Measurements from ENCODE around the gene IL17RD. TPM values are rescaled to one million over a fixed set of nuclear protein-coding genes. Genes with fewer than 3 reads are reported as not detected.
A peak's percentile ranks its signal among the peaks of the same experiment; 100 is the strongest.

The IL17RD gene
- total and polyA plus RNA-seq, 12 donors, result 1.3 to 15.6 (median 4.9) TPM

DNA sequence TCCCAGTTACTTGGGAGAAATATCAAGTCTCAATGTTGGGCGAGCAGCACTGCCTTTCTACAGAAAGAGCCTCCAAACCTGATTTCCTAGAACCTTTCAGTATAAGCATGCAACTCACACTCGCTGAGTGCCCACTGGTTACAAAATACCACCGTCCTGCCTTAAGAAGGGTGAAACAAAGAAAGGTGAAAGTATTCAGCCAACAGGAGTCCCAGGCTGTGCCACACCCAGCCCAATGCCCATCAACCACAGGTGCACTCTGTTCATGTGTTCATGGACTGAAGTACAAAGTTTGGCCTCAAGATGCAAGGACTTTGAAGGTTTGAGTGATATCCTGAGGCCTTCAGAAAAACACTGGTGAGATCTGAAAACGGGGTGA lies 34.0 kb downstream of the IL17RD start:
- H3K4me1 ChIP-seq, result peaks cover 0 to 56% (median 13%) of the 10 kb centered on the region in 9 donors
- H3K4me3 ChIP-seq, result no peak overlapping the region
- TF ChIP-seq, protein P1, sequence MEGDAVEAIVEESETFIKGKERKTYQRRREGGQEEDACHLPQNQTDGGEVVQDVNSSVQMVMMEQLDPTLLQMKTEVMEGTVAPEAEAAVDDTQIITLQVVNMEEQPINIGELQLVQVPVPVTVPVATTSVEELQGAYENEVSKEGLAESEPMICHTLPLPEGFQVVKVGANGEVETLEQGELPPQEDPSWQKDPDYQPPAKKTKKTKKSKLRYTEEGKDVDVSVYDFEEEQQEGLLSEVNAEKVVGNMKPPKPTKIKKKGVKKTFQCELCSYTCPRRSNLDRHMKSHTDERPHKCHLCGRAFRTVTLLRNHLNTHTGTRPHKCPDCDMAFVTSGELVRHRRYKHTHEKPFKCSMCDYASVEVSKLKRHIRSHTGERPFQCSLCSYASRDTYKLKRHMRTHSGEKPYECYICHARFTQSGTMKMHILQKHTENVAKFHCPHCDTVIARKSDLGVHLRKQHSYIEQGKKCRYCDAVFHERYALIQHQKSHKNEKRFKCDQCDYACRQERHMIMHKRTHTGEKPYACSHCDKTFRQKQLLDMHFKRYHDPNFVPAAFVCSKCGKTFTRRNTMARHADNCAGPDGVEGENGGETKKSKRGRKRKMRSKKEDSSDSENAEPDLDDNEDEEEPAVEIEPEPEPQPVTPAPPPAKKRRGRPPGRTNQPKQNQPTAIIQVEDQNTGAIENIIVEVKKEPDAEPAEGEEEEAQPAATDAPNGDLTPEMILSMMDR (IDR thresholded peaks at IDR 0.05), result no peak
- no peak for ATAC-seq
- no peaks in the 10 kb centered on the region for H3K36me3 ChIP-seq
- intact Hi-C loops (cut with DNase I), result no loop called here
- WGBS, 2 donors, result 76 to 91% methylated on average over 4 of the region's 4 CpGs
- no peaks in the 10 kb centered on the region for H3K27me3 ChIP-seq
- no peak for DNase-seq
- H3K27ac ChIP-seq, result peak overlapping the region in 2 of 10 donors; percentile 23 to 55
- H3K9me3 ChIP-seq, result no peaks in the 10 kb centered on the region

DNA sequence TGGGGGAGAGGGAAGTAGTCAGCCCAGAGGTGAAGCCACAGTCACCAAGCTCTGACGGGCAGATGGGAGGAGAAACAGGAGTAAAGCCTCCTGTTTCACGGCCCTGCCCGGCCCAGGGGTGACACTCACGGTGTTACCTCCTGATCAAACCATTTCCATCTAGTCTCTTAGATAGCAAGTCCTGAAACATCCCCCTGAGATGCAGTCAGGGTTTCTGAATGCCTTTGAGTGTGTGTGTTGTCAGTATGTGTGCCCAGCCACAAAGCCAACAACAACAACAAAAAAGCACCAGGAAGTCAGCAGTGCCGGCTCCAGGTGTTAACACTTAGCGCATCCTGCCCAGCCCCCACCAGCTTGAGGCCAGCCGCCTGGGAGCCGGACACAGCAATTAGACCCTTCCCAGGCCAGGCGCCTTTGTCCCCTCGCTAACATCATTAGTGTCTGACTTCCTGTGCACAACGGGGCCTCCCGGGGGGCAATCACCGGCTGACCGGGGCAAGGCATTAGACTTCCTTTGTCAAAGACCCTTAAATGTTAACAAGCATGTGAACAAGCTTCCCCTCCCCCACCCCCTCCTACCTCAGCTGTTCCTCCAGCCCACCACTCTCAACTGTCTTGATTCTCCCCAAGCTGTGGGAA lies 34.5 kb downstream of the IL17RD start:
- H3K4me1 ChIP-seq, result peaks cover 0 to 59% (median 13%) of the 10 kb centered on the region in 9 donors
- intact Hi-C loops (cut with DNase I), result no loop called here

DNA sequence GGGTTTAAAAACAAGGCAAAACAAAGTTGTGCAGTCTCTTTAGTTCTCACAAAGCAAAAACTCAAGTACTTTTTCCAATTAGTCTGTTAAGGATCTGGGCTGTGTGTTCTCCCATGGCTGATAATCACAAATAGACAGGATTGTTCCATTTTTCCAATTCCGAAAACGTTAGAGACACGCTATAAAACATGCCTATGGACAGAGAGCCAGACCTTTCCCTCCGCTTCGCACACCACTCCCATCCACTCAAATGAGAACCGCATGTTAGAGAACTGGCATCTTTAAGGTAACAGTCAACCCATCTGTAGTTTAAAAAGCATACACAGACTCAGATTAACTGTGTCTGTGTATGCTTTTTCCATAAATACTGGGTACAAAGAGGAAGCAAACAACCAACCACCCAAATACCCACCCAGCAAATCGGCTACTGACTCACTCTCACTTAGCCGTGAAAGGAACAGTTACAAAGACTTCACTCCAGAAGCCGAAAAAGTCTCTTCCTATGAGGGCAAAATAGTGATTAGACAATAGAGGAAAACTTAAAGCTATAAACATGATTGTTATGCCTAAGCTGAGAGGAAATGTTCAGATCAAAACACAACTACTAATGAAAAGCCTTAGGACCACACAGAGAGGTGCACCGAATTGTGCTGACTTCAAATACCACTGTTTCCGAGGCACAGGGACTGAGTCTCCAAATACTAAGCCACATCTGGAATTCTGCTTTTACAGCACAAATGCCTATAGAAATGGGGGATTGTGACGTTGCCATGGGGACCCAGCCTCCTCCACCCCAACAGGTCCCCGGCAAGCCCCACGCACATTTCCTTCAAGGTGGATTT lies 36.1 kb downstream of the IL17RD start:
- ATAC-seq, result no peak
- peak overlapping the region in 3 of 10 donors; percentile 2 to 23 (median 19) for H3K27ac ChIP-seq
- DNase-seq, result no peak
- H3K27me3 ChIP-seq, result no peaks in the 10 kb centered on the region
- WGBS, 2 donors, result 76 to 79% methylated on average over 14 of the region's 14 CpGs
- H3K36me3 ChIP-seq, result no peaks in the 10 kb centered on the region
- TF ChIP-seq, protein P1 (IDR thresholded peaks at IDR 0.05), result no peak
- H3K4me1 ChIP-seq, result peaks cover 0 to 59% (median 13%) of the 10 kb centered on the region in 9 donors
- H3K9me3 ChIP-seq, result no peaks in the 10 kb centered on the region
- intact Hi-C loops (cut with DNase I), result loop anchor here in 1 of 10 donors (5.0 kb wide), 1 partner anchor 38 kb away; the partner anchor contains the start of gene IL17RD
- no peak overlapping the region for H3K4me3 ChIP-seq

More for the DNA sequence above, 34.5 kb downstream of the IL17RD start:
- Histone ChIP-seq H3K27me3 (no peaks in the 10 kb centered on the region), H3K9me3 (no peaks in the 10 kb centered on the region), H3K36me3 (no peaks in the 10 kb centered on the region), H3K27ac (peak overlapping the region in 5 of 10 donors; percentile 4 to 55 (median 31)), H3K4me3 (no peak overlapping the region)
- ATAC-seq, result peak; percentile 7 to 78 (median 56)
- TF ChIP-seq, protein P1 (IDR thresholded peaks at IDR 0.05), result no peak
- DNase-seq, result peak; percentile 21 to 43
- 24 to 39% methylated on average over 14 of the region's 14 CpGs for WGBS, 2 donors

DNA sequence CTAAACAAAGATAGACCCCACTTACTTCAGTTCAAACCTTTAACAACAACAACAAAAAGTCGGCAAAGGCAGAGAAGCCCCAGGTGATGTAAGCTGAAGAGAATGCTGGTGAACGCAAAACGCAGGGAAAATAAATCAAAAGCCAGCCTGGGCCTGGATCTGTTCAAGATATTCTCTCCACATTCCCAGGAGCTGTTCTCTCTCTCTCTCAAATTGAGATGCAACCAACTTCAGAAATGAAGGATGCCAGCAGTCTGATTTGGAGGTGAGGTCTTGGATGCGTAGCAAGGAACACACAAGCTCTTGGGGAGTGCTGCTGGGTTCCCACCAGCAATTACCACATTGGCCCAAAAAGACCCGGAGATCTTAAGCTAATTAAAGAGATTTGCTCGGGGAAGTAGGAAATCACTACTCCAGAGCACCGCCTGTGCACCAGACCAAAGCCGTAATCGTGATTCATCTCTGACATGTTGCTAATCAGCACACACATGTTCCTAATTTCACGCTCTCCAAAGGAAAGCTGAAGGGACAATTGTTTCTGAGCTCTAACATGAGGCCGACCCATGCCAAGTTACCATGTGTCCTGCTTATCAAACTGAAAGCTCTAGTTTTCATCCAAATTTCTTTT lies 37.1 kb downstream of the IL17RD start:
- H3K4me1 ChIP-seq, result peaks cover 0 to 51% (median 8%) of the 10 kb centered on the region in 9 donors
- intact Hi-C loops (cut with DNase I), result loop anchor here in 1 of 10 donors (5.0 kb wide), 1 partner anchor 39 kb away; the partner anchor contains the start of gene IL17RD

More for the DNA sequence above, 37.1 kb downstream of the IL17RD start:
- peak overlapping the region in 7 of 10 donors; percentile 0 to 50 (median 11) for H3K27ac ChIP-seq
- H3K27me3 ChIP-seq, result no peaks in the 10 kb centered on the region
- DNase-seq (no peak), ATAC-seq (peak in 4 of 8 donors; percentile 44 to 78 (median 54))
- WGBS, 2 donors, result 65 to 71% methylated on average over 11 of the region's 11 CpGs
- no peak overlapping the region for H3K4me3 ChIP-seq
- H3K36me3 ChIP-seq, result no peaks in the 10 kb centered on the region
- no peaks in the 10 kb centered on the region for H3K9me3 ChIP-seq
- TF ChIP-seq, protein P1 (IDR thresholded peaks at IDR 0.05), result no peak

Data from heart right ventricle (tissue), 16 donors.